Glomerular endothelial cell (primary cell): ENCODE measurements around the gene KCNMB2. TPM values are rescaled to one million over a fixed set of nuclear protein-coding genes. Genes with fewer than 3 reads are reported as not detected.
"Not testable (repeated sequence)": the region's sequence is repeated elsewhere in the genome, so short reads cannot be mapped to it uniquely, and the experiment has no call there.

ENCODE experiments used
- DNase-seq: peaks from one replicate; pipeline ENCODE4 v3.0.0-alpha.2; 2011; ENCODE audit warnings: low read depth, low spot score; ENCODE audit errors: extremely low read depth
- total RNA-seq: library from RNA; depleted of rRNA; stranded (reverse); fragments of >200 nt; gene quantifications from 2 replicates; pipeline ENCODE4 v1.2.3, GENCODE V29; 2015

KCNMB2 gene
- total RNA-seq, 1 donor from 2014 or later = 0.23 TPM

- DNase-seq = not testable (repeated sequence)
Observed at GRCh38 chr3:178745861-178746655, 209.8 kb downstream of the KCNMB2 start.

- DNase-seq = no peak
Observed at GRCh38 chr3:178748874-178749273, 212.6 kb downstream of the KCNMB2 start.

- DNase-seq = no peak
Observed at GRCh38 chr3:178749471-178749870, 213.2 kb downstream of the KCNMB2 start.

GRCh38 chr3:178750639-178751300, 214.5 kb downstream of the KCNMB2 start:
- DNase-seq = no peak

- no peak for DNase-seq
Observed at GRCh38 chr3:178752843-178753242, 216.6 kb downstream of the KCNMB2 start.

- DNase-seq = no peak
Observed at GRCh38 chr3:178754852-178755510, 218.7 kb downstream of the KCNMB2 start.

GRCh38 chr3:178761024-178761423, 224.8 kb downstream of the KCNMB2 start:
- DNase-seq = no peak

GRCh38 chr3:178761461-178761860, 225.2 kb downstream of the KCNMB2 start:
- no peak for DNase-seq

GRCh38 chr3:178762385-178762784, 226.1 kb downstream of the KCNMB2 start:
- DNase-seq = no peak

- DNase-seq = no peak
Observed at GRCh38 chr3:178765472-178765871, 229.2 kb downstream of the KCNMB2 start.

- DNase-seq = no peak
Observed at GRCh38 chr3:178767581-178767980, 231.3 kb downstream of the KCNMB2 start.

- no peak for DNase-seq
Observed at GRCh38 chr3:178768072-178768864, 232.0 kb downstream of the KCNMB2 start.

GRCh38 chr3:178771511-178771910, 235.3 kb downstream of the KCNMB2 start:
- DNase-seq = no peak

GRCh38 chr3:178772746-178773145, 236.5 kb downstream of the KCNMB2 start:
- DNase-seq = no peak

GRCh38 chr3:178773358-178773757, 237.1 kb downstream of the KCNMB2 start:
- DNase-seq = no peak

GRCh38 chr3:178777718-178778411, 241.6 kb downstream of the KCNMB2 start:
- no peak for DNase-seq

GRCh38 chr3:178778589-178778988, 242.4 kb downstream of the KCNMB2 start:
- no peak for DNase-seq

GRCh38 chr3:178785961-178786360, 249.7 kb downstream of the KCNMB2 start:
- DNase-seq = no peak

GRCh38 chr3:178787960-178788359, 251.7 kb downstream of the KCNMB2 start:
- DNase-seq = no peak

- DNase-seq = no peak
Observed at GRCh38 chr3:178794711-178795110, 258.5 kb downstream of the KCNMB2 start.
